ENCODE measurements around the gene POLE4. TPM values are rescaled to one million over a fixed set of nuclear protein-coding genes. Genes with fewer than 3 reads are reported as not detected.

POLE4 gene
- total RNA-seq, 1 experiment from 2014 or later, result 34.4 TPM

DNA sequence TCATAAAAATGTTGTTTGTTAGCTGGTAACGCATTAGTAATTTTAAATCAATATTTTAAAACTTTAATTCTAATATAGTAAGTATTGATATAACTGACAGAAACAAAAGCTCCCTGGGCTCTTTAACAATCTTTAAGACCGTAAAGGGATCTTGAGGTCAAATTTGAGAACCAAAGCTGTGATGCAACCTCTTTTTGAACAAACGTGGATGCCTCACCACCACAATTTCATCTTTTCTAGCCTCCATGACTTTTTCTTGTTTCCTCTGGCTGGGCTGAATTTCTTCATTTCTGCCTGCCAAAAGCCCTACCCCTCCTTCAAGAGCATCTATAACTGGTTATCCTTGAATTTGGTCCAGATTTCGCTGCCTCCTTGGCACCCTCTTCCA, 563 bp upstream of the POLE4 start:
- peaks cover 40% of the 10 kb centered on the region for H3K27me3 Mint-ChIP-seq (ENCODE audit: low read depth)
- H2BK20ac ChIP-seq (ENCODE audit: low read depth, low read length, poor library complexity, severe bottlenecking), result no peak overlapping the region
- no peak overlapping the region for H3T11ph ChIP-seq (ENCODE audit: low read length)
- WGBS (ENCODE audit: extremely low coverage, insufficient read length, low lambda C conversion rate), result no CpG with 5 or more reads among the region's 4 CpGs
- no peak overlapping the region for H2BK120ac ChIP-seq (ENCODE audit: low read depth, low read length, poor library complexity, severe bottlenecking)
- no peaks in the 10 kb centered on the region for H3K27me3 ChIP-seq (ENCODE audit: insufficient read depth, low read length)
- no peaks in the 10 kb centered on the region for H3K9me3 ChIP-seq (ENCODE audit: control insufficient read depth, low read depth, low read length)
- H3K23ac ChIP-seq (ENCODE audit: insufficient read length, low read depth, low read length), result no peak overlapping the region
- no peak overlapping the region for H3K18ac ChIP-seq (ENCODE audit: insufficient read length, low read depth, low read length)
- no peak overlapping the region for H3K14ac ChIP-seq (ENCODE audit: insufficient read depth, low read length)
- peak overlapping the region; percentile 71 to 74 for H3K4me3 Mint-ChIP-seq
- peaks cover 0 to 8% of the 10 kb centered on the region in 2 experiments; a peak in 3 of 4 replicates for H3K4me1 Mint-ChIP-seq
- no peak overlapping the region for H3K9ac ChIP-seq (ENCODE audit: extremely low read depth, insufficient read length, low read length)
- no peak for DNase-seq
- no peak overlapping the region for H3K27ac Mint-ChIP-seq
- H4K91ac ChIP-seq (ENCODE audit: insufficient read length, low read depth, low read length), result no peak overlapping the region
- H3K23me2 ChIP-seq (ENCODE audit: insufficient read length, low read depth, low read length, poor library complexity, severe bottlenecking), result peaks cover 2% of the 10 kb centered on the region
- no peak overlapping the region for H4K5ac ChIP-seq (ENCODE audit: insufficient read length, low read depth, low read length)
- 0 out of 2 replicates have a peak overlapping the region, but pooled peaks have one; percentile 81 for H2BK15ac ChIP-seq (ENCODE audit: low read depth, low read length)
- no peaks in the 10 kb centered on the region for H3K4me1 ChIP-seq (ENCODE audit: insufficient read depth, low read length)
- H3K79me1 ChIP-seq (ENCODE audit: insufficient read depth, low read depth, low read length, poor library complexity, severe bottlenecking), result no peaks in the 10 kb centered on the region
- no peak for TF ChIP-seq CTCF (conservative IDR thresholded peaks at IDR 0.05)
- H3K4me2 ChIP-seq (ENCODE audit: insufficient read depth, insufficient read length, low read length), result peak overlapping the region; percentile 34
- H2BK12ac ChIP-seq (ENCODE audit: insufficient read length, low read depth, low read length), result no peak overlapping the region
- H3K9me3 Mint-ChIP-seq, result peaks cover 8 to 18% of the 10 kb centered on the region in 2 experiments
- H2AK5ac ChIP-seq (ENCODE audit: insufficient read length, low read length), result no peak overlapping the region
- peak overlapping the region; percentile 46 for H2AFZ ChIP-seq (ENCODE audit: low read length)
- no peak overlapping the region for H2BK5ac ChIP-seq (ENCODE audit: insufficient read length, low read length)
- H3K36me3 Mint-ChIP-seq (ENCODE audit: insufficient read depth in 1 of 3, low read depth in 3 of 3), result peaks cover 16 to 31% (median 24%) of the 10 kb centered on the region in 3 experiments; a peak in 6 of 7 replicates
- no peak overlapping the region for H4K8ac ChIP-seq (replicated peaks; ENCODE audit: insufficient read length, low read depth, low read length)
- no peaks in the 10 kb centered on the region for H4K20me1 ChIP-seq (ENCODE audit: control insufficient read depth, insufficient read depth, insufficient read length)
- H3K4ac ChIP-seq (ENCODE audit: low read depth, low read length), result no peak overlapping the region
- no peak overlapping the region for H3K27ac ChIP-seq (ENCODE audit: insufficient read length, low read depth, low read length)
- H3K79me2 ChIP-seq (ENCODE audit: insufficient read depth, low read length), result no peaks in the 10 kb centered on the region
- no peak overlapping the region for H3K56ac ChIP-seq (ENCODE audit: insufficient read length, low read depth, low read length)

All from H9 (cell line).